Astrocyte of the cerebellum (primary cell): ENCODE data around the gene MROH2A.

Experiments used
- DNase-seq: peaks from one replicate; pipeline ENCODE4 v3.0.0-alpha.2; 2011; ENCODE audit warnings: low read depth
- H3K4me3 ChIP-seq: 2 replicates; pipeline ENCODE4 v1.5.1; 2011; ENCODE audit warnings: mild to moderate bottlenecking, low read depth, low read length, moderate library complexity
- in situ Hi-C: cut with HindIII; loops from 2 replicates; pipeline ENCODE4 v1.10.0; 2017; ENCODE audit warnings: low sequenced_read_pairs
- TF ChIP-seq, protein P1 (sequence below): IDR thresholded peaks from 2 replicates; pipeline ENCODE4 v1.5.1; 2012; ENCODE audit warnings: low read length, low read depth, moderate library complexity, mild to moderate bottlenecking; ENCODE audit errors: missing control alignments

The MROH2A gene

GRCh38 chr2:233822101-233822771 lies 44.1 kb downstream of the MROH2A start:
- TF ChIP-seq, protein P1, sequence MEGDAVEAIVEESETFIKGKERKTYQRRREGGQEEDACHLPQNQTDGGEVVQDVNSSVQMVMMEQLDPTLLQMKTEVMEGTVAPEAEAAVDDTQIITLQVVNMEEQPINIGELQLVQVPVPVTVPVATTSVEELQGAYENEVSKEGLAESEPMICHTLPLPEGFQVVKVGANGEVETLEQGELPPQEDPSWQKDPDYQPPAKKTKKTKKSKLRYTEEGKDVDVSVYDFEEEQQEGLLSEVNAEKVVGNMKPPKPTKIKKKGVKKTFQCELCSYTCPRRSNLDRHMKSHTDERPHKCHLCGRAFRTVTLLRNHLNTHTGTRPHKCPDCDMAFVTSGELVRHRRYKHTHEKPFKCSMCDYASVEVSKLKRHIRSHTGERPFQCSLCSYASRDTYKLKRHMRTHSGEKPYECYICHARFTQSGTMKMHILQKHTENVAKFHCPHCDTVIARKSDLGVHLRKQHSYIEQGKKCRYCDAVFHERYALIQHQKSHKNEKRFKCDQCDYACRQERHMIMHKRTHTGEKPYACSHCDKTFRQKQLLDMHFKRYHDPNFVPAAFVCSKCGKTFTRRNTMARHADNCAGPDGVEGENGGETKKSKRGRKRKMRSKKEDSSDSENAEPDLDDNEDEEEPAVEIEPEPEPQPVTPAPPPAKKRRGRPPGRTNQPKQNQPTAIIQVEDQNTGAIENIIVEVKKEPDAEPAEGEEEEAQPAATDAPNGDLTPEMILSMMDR: no peak
- in situ Hi-C loops: no loop called here
- no peak for DNase-seq
- no peak overlapping the region for H3K4me3 ChIP-seq

- DNase-seq: no peak
- TF ChIP-seq, protein P1: no peak
- no peak overlapping the region for H3K4me3 ChIP-seq
- in situ Hi-C loops: no loop called here
Measured at GRCh38 chr2:233822781-233823730, 44.9 kb downstream of the MROH2A start.

- in situ Hi-C loops: no loop called here
- TF ChIP-seq, protein P1: no peak
- no peak for DNase-seq
- H3K4me3 ChIP-seq: no peak overlapping the region
Measured at GRCh38 chr2:233823731-233824121, 45.6 kb downstream of the MROH2A start.

- in situ Hi-C loops: no loop called here
Measured at GRCh38 chr2:233824373-233824772, 46.2 kb downstream of the MROH2A start.

DNA sequence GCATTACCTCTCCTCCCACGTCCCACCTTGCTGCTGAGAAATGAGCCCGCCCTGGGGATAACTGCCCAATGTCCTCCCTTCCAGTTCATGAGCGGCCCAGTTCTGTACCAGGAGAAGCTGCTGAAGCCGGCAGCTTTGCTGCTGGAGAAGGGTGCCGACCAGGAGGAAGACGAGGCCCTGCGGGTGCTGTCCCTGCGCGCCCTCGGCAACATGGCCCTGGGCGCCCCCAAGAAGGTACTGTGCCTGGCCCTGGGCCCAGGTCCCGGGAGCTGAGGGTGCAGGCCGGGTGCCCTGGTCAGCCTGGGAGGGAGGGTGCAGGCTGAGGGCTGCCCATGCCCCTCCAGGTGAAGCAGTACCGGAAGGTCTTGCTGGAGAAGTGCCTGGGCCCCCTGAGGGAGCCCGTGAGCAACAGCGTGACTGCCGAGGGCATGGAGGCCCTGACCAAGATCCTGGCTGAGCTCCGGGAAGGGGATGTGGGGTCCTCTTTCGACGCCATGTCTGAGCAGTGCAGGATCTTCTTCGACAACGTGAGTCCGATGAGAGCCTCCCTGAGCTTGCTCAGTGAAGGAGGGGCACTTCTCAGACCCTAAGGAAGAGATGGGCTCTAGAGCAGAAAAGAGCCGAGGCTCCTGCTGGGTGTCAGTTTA lies 50.5 kb downstream of the MROH2A start:
- TF ChIP-seq, protein P1: no peak
- no peak for DNase-seq
- no peak overlapping the region for H3K4me3 ChIP-seq
- in situ Hi-C loops: no loop called here

More at GRCh38 chr2:233824373-233824772, 46.2 kb downstream of the MROH2A start:
- DNase-seq: no peak
- TF ChIP-seq, protein P1: no peak
- no peak overlapping the region for H3K4me3 ChIP-seq
